NCI-H524 treated with DMSO at 0.1 percent for 48 hours (cell line): ENCODE data around the gene RPP21.

Source experiments
- DNase-seq: peaks from one replicate; lab custom pipeline; 2025; lab: John Stamatoyannopoulos, UW

The RPP21 gene

DNA sequence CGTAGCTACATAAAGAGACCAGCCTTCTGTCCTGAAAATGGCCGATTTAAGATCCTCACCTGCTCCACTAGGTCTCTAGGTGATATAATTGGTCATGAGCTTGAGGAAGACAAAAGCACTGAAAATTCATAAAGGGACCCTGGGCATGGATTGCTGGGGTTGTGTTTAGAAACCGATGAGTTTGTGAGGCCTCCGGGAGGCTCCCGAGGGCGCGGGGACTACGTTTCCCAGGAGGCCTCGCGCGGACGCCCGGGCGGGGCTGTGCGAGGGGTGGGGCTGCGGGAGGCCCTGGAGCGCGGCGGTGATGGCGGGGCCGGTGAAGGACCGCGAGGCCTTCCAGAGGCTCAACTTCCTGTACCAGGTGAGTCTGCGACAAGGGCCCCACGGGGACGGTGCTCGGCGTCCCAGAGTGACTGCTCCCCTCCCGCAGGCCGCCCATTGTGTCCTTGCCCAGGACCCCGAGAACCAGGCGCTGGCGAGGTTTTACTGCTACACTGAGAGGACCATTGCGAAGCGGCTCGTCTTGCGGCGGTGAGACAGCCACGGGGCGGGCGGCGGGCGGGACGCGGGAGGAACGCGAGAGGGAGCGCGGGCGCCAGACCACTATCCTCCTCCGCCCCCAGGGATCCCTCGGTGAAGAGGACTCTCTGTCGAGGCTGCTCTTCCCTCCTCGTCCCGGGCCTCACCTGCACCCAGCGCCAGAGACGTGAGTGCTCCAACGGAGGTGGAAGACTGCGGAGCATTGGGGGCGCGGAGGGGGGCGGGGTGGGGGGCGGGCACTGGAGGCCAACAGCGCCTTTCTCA is at the start of gene RPP21:
Gene RPP21, plus strand, starts transcription at position 289 of the 804 bp plus-strand sequence. Its CDS starts 16 bp downstream, at position 305.
- peak; percentile 19 for DNase-seq

GRCh38 chr6:30295837-30296236 is 49.1 kb upstream of the RPP21 start:
- DNase-seq, result no peak

DNA sequence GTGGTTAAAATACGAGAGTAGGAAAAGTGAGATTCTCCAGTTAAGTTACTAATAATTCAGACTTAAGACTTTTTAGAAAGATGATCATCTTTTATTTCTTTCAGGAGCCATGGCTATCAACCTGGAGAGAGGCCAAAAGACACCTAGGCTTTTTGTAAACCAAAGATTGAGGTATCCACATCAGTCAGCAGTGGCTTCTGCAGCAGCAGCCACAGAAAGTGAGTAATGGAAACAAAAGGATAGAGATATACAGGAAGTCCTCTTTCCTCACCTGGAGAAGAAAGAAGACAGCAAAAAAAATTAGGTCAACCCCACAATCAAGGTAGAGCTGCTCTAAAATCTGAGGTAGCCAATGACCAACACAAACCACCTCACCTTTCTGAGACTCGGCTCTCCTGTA is 41.0 kb upstream of the RPP21 start:
- DNase-seq, result no peak

GRCh38 chr6:30311101-30311500 is 33.9 kb upstream of the RPP21 start:
- no peak for DNase-seq

DNA sequence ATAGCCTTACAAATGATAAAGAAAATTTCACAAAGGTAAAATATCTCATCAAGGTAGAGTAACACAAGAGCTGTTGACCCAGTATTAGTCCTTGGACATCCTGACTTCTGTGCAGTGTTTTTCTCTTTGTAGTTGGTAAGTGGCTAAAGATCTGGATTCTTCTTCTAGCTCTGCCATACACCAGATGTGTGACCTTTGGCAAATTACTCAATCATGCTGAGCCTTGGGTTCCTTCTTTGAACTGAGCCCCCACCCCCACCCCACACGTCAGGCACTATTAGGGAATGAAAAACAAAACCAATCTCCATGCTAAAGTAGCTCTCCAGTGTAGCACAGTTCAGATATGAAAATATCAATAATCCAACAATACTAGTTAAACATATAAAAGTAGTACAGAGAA is 33.3 kb upstream of the RPP21 start:
- no peak for DNase-seq

- DNase-seq, result no peak
Measured at GRCh38 chr6:30312266-30312665, 32.7 kb upstream of the RPP21 start.

- DNase-seq, result no peak
Measured at GRCh38 chr6:30312676-30313321, 32.2 kb upstream of the RPP21 start.

GRCh38 chr6:30315156-30315555 is 29.8 kb upstream of the RPP21 start:
- no peak for DNase-seq

DNA sequence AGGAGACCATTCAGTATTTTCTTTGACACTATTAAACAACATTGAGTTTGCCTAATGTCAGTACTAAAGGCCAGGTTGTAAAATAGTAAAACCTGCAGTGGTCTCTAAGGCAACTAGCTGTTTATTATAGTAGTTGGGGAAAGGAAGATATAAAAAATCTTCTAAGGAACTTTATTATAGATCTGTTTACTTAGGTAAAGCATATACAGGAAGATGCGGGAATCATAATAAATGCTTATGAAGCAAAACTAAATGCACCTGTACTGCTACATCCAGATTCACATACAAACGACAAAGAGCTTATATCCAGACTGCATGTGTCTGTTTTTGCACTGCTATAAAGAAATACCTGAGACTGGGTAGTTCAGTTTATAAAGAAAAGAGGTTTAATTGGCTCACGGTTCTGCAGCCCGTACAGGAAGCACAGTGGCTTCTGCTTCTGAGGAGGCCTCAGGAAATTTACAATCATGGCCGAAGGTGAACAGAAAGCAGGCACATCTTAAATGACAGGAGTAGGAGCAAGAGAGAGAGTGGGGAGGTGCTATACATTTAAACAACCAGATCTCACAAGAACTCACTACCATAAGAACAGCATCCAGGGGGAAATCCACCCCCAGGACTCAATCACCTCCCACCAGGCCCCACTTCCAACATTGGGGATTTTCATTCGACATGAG is 26.9 kb upstream of the RPP21 start:
- no peak for DNase-seq

DNA sequence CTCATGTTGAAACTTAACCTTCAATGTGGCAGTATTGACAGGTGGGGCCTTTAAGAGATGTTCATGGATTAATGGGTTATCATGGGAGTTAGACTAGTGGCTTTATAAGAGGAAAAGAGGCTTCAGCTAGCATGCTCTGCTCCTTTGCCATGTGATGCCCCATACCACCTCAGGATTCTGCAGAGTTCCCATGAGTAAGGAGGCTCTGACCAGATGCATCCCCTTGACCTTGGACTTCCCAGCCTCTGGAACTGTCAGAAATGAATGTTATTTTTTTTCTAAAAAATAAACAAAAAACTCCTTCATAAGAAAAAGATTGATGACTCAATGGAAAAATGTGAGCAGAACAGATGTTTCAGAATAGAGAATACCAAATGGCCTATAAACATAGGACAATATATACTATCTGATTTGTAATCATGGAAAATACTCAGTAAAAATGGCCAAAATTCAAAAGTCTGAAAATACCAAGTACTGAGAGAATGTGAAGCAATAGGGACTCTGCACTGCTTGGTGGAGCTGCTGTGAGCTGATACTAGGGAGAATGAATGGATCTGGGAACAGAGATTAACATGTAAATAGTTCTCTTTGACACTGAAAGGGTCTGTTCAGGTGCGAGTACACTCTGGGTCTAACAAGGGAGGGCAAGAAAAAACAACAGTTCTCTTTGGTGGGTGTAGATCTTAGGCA is 25.7 kb upstream of the RPP21 start:
- DNase-seq, result no peak

- no peak for DNase-seq
Measured at GRCh38 chr6:30321692-30322388, 23.1 kb upstream of the RPP21 start.

DNA sequence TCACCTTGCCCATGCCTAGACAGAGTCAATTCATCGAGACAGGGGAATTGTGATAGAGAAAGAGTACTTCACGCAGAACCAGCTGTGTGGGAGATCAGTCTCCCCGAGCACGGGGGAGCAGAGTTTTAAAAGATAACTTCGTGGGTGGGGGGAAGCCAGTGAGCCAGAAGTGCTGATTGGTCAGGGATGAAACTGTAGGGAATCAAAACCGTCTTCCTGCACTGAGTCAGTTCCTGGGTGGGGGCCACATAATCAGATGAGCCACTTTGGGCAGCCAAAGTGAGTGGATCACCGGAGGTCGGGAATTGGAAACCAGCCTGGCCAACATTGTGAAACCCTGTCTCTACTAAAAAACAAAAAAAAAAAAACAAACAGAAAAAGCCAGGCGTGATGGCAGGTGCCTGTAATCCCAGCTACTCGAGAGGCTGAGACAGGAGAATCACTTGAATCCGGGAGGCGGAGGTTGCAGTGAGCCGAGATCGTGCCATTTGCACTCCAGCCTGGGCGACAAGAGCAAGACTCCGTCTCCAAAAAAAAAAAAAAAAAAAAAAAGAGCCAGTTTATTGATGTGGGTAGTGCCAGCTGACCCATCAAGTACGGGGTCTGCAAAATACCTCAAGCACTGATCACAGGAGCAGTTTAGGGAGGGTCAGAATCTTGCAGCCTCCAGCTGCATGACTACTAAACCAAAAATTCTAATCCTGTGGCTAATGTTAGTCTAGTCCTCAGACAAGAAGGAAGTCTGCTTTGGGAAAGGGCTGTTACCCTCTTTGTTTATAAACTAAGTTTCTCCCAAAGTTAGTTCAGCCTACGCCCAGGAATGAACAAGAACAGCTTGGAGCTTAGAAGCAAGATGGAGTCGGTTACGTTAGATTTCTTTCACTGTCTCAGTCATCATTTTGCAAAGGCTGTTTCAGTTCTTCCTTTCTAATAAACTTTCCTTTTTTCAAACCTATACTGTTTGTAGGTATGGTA is 22.1 kb upstream of the RPP21 start:
- DNase-seq, result no peak

GRCh38 chr6:30323806-30324205 is 21.1 kb upstream of the RPP21 start:
- DNase-seq, result no peak

GRCh38 chr6:30325150-30325872 is 19.6 kb upstream of the RPP21 start:
- DNase-seq, result no peak

DNA sequence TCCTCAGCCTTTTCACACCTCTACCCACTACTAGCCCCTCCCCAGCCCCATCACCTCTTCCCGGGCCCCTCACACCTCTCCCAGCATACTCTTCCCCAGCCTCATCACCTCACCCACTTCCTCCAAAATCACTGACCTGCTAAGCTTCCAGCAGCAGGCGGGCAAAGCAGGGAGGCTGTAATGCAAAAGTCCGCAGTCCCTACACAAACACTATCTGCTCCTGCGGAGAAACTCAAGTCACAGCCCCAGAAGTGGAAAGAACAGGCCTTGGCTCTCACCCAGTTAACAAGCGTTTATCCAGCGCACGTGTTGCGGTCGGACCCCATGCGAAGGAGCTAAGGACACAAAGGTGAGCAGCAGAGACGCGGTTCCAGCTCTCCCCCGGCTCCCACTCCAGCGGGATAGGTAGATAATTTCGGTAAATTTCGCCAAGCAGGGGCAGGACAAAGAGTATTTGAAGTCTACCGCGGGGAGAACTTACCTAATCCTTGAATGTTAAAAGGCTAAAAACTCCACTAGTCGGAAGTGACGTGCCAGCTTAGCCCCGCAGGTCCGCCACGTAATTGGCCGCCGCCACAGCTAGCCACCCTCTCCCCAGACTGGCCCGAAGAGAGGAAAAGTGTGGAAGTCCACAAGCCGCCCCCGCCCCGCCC is 19.0 kb upstream of the RPP21 start:
- peak; percentile 41 for DNase-seq

DNA sequence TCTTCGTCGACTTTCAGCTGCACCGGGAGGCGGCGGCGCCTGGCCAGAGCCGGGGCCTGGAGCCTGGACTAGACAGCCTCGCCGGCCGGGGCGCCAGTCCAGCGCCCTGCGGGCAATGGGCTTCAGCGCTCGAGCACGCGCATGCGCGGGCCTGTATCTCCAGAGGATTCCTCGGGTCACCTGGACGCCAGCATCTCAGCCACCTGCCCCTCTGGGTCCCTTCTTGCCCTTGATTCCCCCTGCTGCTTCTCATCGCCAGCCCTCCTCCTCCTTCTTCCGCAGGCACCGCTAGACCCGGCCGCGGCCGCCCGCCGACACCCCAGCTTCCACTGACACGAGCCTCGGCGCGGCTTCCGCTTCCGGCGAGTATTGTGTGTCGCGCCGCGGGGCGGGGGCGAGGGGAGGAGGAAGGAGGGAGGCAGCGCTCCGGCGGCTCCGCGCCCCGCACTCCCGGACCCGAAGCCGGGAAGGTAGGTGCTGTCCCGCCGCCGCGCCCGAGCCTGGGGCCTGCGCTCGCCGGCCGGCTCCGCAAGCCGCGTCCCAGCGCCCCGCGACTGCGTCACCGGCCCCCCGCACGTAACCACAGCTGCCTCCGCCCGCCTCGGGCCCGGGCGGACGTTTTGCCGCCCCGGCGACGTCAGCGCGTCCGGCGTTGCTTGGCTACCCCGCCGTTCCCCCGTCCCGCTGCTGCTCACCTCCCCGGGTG is 18.3 kb upstream of the RPP21 start, which contains the start of gene TRIM39:
Gene TRIM39, plus strand, starts transcription at position 402 of the 706 bp plus-strand sequence. CDS start 2,391 bp downstream, outside the sequence.
- DNase-seq, result peak; percentile 40

GRCh38 chr6:30327232-30327746 is 17.7 kb upstream of the RPP21 start:
- no peak for DNase-seq

GRCh38 chr6:30328397-30328796 is 16.6 kb upstream of the RPP21 start:
- no peak for DNase-seq
